H9 (cell line): ENCODE measurements around the gene TRIM2. TPM values are rescaled to one million over a fixed set of nuclear protein-coding genes. Genes with fewer than 3 reads are reported as not detected.

Experiments
- DNase-seq: peaks from one replicate; pipeline ENCODE4 v3.0.0-alpha.2; 2017
- H2AFZ ChIP-seq: one replicate; pipeline ENCODE4 v1.6.1; 2013; ENCODE audit warnings: mild to moderate bottlenecking, low read length, control low read depth, moderate library complexity
- H2AK5ac ChIP-seq: 2 replicates; pipeline ENCODE4 v1.6.1; 2013; ENCODE audit warnings: low read length, control low read depth, mixed read lengths; ENCODE audit not compliant: insufficient read length
- H2BK120ac ChIP-seq: one replicate; pipeline ENCODE4 v1.6.1; 2013; ENCODE audit warnings: low read depth, mild to moderate bottlenecking, low read length, control low read depth, inconsistent platforms; ENCODE audit not compliant: poor library complexity, severe bottlenecking
- H2BK12ac ChIP-seq: 2 replicates; pipeline ENCODE4 v1.6.1; 2013; ENCODE audit warnings: low read length, control low read depth, mixed read lengths, low read depth; ENCODE audit not compliant: insufficient read length
- H2BK15ac ChIP-seq: 2 replicates; pipeline ENCODE4 v1.6.1; 2013; ENCODE audit warnings: low read depth, low read length, control low read depth
- H2BK20ac ChIP-seq: one replicate; pipeline ENCODE4 v1.6.1; 2013; ENCODE audit warnings: low read depth, mild to moderate bottlenecking, low read length, control low read depth, inconsistent platforms; ENCODE audit not compliant: poor library complexity, severe bottlenecking
- H2BK5ac ChIP-seq: 2 replicates; pipeline ENCODE4 v1.6.1; 2013; ENCODE audit warnings: low read length, control low read depth, mixed read lengths; ENCODE audit not compliant: insufficient read length
- H3K14ac ChIP-seq: 2 replicates; pipeline ENCODE4 v1.6.1; 2013; ENCODE audit warnings: low read length, control low read depth; ENCODE audit not compliant: insufficient read depth
- H3K18ac ChIP-seq: 2 replicates; pipeline ENCODE4 v1.6.1; 2013; ENCODE audit warnings: low read depth, mild to moderate bottlenecking, mixed read lengths, low read length, control low read depth; ENCODE audit not compliant: insufficient read length
- H3K23ac ChIP-seq: 2 replicates; pipeline ENCODE4 v1.6.1; 2013; ENCODE audit warnings: low read length, control low read depth, mixed read lengths, low read depth; ENCODE audit not compliant: insufficient read length
- H3K23me2 ChIP-seq: 2 replicates; pipeline ENCODE4 v1.6.1; 2013; ENCODE audit warnings: low read depth, mild to moderate bottlenecking, mixed read lengths, low read length, control low read depth; ENCODE audit not compliant: insufficient read length, poor library complexity, severe bottlenecking
- H3K27ac ChIP-seq: 2 replicates; pipeline ENCODE4 v1.5.1; 2013; ENCODE audit warnings: low read length, control low read depth, mixed read lengths, low read depth; ENCODE audit not compliant: insufficient read length
- H3K27me3 ChIP-seq: 2 replicates; pipeline ENCODE4 v1.6.1; 2013; ENCODE audit warnings: low read length, control low read depth, inconsistent platforms; ENCODE audit not compliant: insufficient read depth
- H3K4ac ChIP-seq: 2 replicates; pipeline ENCODE4 v1.6.1; 2013; ENCODE audit warnings: low read depth, mild to moderate bottlenecking, control low read depth, inconsistent platforms, low read length, moderate library complexity
- H3K4me1 ChIP-seq: 2 replicates; pipeline ENCODE4 v1.6.1; 2013; ENCODE audit warnings: low read length, control low read depth, inconsistent platforms; ENCODE audit not compliant: insufficient read depth
- H3K4me2 ChIP-seq: 2 replicates; pipeline ENCODE4 v1.6.1; 2013; ENCODE audit warnings: low read length, control low read depth, mixed read lengths; ENCODE audit not compliant: insufficient read length, insufficient read depth
- H3K56ac ChIP-seq: 2 replicates; pipeline ENCODE4 v1.6.1; 2013; ENCODE audit warnings: low read depth, mild to moderate bottlenecking, mixed read lengths, low read length, control low read depth; ENCODE audit not compliant: insufficient read length
- H3K79me1 ChIP-seq: 2 replicates; pipeline ENCODE4 v1.6.1; 2013; ENCODE audit warnings: low read depth, mild to moderate bottlenecking, moderate library complexity, low read length, control low read depth, inconsistent platforms; ENCODE audit not compliant: insufficient read depth, poor library complexity, severe bottlenecking
- H3K79me2 ChIP-seq: 2 replicates; pipeline ENCODE4 v1.6.1; 2013; ENCODE audit warnings: low read length, control low read depth, inconsistent platforms; ENCODE audit not compliant: insufficient read depth
- H3K9ac ChIP-seq: 2 replicates; pipeline ENCODE4 v1.6.1; 2013; ENCODE audit warnings: low read length, control low read depth, mixed read lengths; ENCODE audit not compliant: insufficient read length; ENCODE audit errors: extremely low read depth
- H3K9me3 ChIP-seq: one replicate; pipeline ENCODE4 v1.6.1; 2013; ENCODE audit warnings: low read depth, low read length, inconsistent platforms; ENCODE audit not compliant: control insufficient read depth
- H3T11ph ChIP-seq: one replicate; pipeline ENCODE4 v1.6.1; 2013; ENCODE audit warnings: mild to moderate bottlenecking, low read length, control low read depth, inconsistent platforms
- H4K20me1 ChIP-seq: one replicate; pipeline ENCODE4 v1.6.1; 2013; ENCODE audit not compliant: control insufficient read depth, insufficient read length, insufficient read depth
- H4K5ac ChIP-seq: 2 replicates; pipeline ENCODE4 v1.6.1; 2013; ENCODE audit warnings: low read depth, mild to moderate bottlenecking, mixed read lengths, low read length, control low read depth; ENCODE audit not compliant: insufficient read length
- H4K8ac ChIP-seq: replicated peaks from 2 replicates; pipeline ENCODE4 v1.6.1; 2013; ENCODE audit warnings: low read length, control low read depth, mixed read lengths, low read depth; ENCODE audit not compliant: insufficient read length
- H4K91ac ChIP-seq: 2 replicates; pipeline ENCODE4 v1.6.1; 2013; ENCODE audit warnings: low read depth, mild to moderate bottlenecking, moderate library complexity, mixed read lengths, low read length, control low read depth; ENCODE audit not compliant: insufficient read length
- H3K27ac Mint-ChIP-seq, 3 experiments: 2 replicates in 2 of 3; 3 replicates in 1 of 3; pipeline ENCODE4 v1.8.0; 2020 to 2021; ENCODE audit warnings: mixed read lengths in 3 of 3, mild to moderate bottlenecking in 1 of 3, moderate library complexity in 1 of 3
- H3K27me3 Mint-ChIP-seq: 2 replicates; pipeline ENCODE4 v1.8.0; 2021; ENCODE audit warnings: low read depth, mild to moderate bottlenecking, moderate library complexity, mixed read lengths
- H3K36me3 Mint-ChIP-seq, 3 experiments: 2 replicates in 2 of 3; 3 replicates in 1 of 3; pipeline ENCODE4 v1.8.0; 2020 to 2021; ENCODE audit warnings: low read depth in 3 of 3, mixed read lengths in 3 of 3; ENCODE audit not compliant: insufficient read depth in 1 of 3
- H3K4me1 Mint-ChIP-seq, 2 experiments: 2 replicates each; pipeline ENCODE4 v1.8.0; 2020; ENCODE audit warnings: mixed read lengths in 2 of 2
- H3K4me3 Mint-ChIP-seq, 2 experiments: 2 replicates in 1 of 2; 3 replicates in 1 of 2; pipeline ENCODE4 v1.8.0; 2020 to 2021; ENCODE audit warnings: mild to moderate bottlenecking in 2 of 2, mixed read lengths in 2 of 2, moderate library complexity in 1 of 2
- H3K9me3 Mint-ChIP-seq, 2 experiments: 2 replicates in 1 of 2; 3 replicates in 1 of 2; pipeline ENCODE4 v1.8.0; 2020; ENCODE audit warnings: mild to moderate bottlenecking in 2 of 2, mixed read lengths in 2 of 2, moderate library complexity in 1 of 2
- WGBS: extraction: QIAGEN DNeasy Blood & Tissue Kit; methylation state at CpG from one replicate; pipeline ENCODE4 v1.1.7; 2013; ENCODE audit warnings: missing lambda C conversion rate, low lambda C conversion rate, mixed read lengths; ENCODE audit not compliant: insufficient read length; ENCODE audit errors: extremely low coverage; 5-methylcytosine and 5-hydroxymethylcytosine counted together
- total RNA-seq: library from RNA; stranded (reverse); gene quantifications from 2 replicates; pipeline ENCODE4 v1.2.1, GENCODE V29; 2021
- TF ChIP-seq, protein P1 (sequence below): fragments of 200-600 bp; sonication (generic); conservative IDR thresholded peaks from 3 replicates; pipeline ENCODE4 v1.8.0; 2021; ENCODE audit warnings: antibody characterized with exemption, mild to moderate bottlenecking

TRIM2 gene
- total RNA-seq, 1 experiment from 2014 or later: 28.9 TPM

DNA sequence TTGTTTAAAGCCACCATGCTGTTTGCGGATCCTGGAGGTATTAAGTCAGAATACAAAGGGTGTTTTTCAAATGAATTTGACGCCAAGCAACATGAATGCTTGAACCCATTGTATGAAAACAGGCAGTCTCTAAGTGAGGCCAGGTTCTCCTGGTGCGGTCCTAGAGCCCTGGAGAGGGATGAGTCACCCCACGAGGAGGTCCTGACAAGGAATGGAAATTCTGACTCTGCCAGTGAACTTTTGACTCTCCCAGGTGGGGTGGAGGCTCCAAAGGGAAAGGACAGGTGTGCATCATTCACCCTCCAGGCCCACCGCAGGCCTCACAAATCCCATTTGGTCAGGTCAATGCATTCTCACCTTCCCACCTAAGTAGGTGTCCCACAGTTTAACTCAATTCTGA is 1.5 kb downstream of the TRIM2 start:
- Histone ChIP-seq H3K14ac (peak overlapping the region; percentile 33; the same call in 1 of the 2 replicates), H2AFZ (no peak overlapping the region), H2BK20ac (no peak overlapping the region), H3K4me2 (peak overlapping the region; percentile 87), H4K20me1 (no peaks in the 10 kb centered on the region), H4K5ac (no peak overlapping the region), H3K18ac (peak overlapping the region; percentile 59), H3K4me1 (peaks cover 19% of the 10 kb centered on the region; the same call in 1 of the 2 replicates), H4K8ac (no peak overlapping the region), H3T11ph (no peak overlapping the region), H2BK5ac (no peak overlapping the region), H2BK120ac (no peak overlapping the region), H3K27ac (no peak overlapping the region), H3K9ac (no peak overlapping the region), H3K79me2 (no peaks in the 10 kb centered on the region), H4K91ac (peak overlapping the region; percentile 24), H3K4ac (no peak overlapping the region), H2BK12ac (no peak overlapping the region), H3K23ac (no peak overlapping the region), H3K27me3 (no peaks in the 10 kb centered on the region; the same call in 1 of the 2 replicates), H3K9me3 (no peaks in the 10 kb centered on the region), H3K79me1 (no peaks in the 10 kb centered on the region), H2BK15ac (no peak overlapping the region), H3K56ac (no peak overlapping the region), H3K23me2 (peaks cover 22% of the 10 kb centered on the region), H2AK5ac (no peak overlapping the region)
- TF ChIP-seq, protein P1, sequence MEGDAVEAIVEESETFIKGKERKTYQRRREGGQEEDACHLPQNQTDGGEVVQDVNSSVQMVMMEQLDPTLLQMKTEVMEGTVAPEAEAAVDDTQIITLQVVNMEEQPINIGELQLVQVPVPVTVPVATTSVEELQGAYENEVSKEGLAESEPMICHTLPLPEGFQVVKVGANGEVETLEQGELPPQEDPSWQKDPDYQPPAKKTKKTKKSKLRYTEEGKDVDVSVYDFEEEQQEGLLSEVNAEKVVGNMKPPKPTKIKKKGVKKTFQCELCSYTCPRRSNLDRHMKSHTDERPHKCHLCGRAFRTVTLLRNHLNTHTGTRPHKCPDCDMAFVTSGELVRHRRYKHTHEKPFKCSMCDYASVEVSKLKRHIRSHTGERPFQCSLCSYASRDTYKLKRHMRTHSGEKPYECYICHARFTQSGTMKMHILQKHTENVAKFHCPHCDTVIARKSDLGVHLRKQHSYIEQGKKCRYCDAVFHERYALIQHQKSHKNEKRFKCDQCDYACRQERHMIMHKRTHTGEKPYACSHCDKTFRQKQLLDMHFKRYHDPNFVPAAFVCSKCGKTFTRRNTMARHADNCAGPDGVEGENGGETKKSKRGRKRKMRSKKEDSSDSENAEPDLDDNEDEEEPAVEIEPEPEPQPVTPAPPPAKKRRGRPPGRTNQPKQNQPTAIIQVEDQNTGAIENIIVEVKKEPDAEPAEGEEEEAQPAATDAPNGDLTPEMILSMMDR: no peak
- Mint-ChIP-seq H3K9me3 (no peaks in the 10 kb centered on the region; a peak in 2 of 5 replicates), H3K36me3 (peaks cover 0 to 8% (median 7%) of the 10 kb centered on the region in 3 experiments; a peak in 2 of 7 replicates), H3K4me3 (peak overlapping the region; percentile 51 to 83), H3K27me3 (peaks cover 13% of the 10 kb centered on the region; the same call in 1 of the 2 replicates), H3K4me1 (peaks cover 53 to 64% of the 10 kb centered on the region in 2 experiments), H3K27ac (peak overlapping the region in 1 of 3 experiments; percentile 74; a peak in 1 of 7 replicates)
- peak; percentile 70 for DNase-seq
- no CpG with 5 or more reads among the region's 5 CpGs for WGBS
